Stimulated activated CD8-positive, alpha-beta memory T cell treated with anti-CD3 and anti-CD28 coated beads, Interleukin-4, amount 100 ng/mL, for 4 hours (primary cell): ENCODE results near the gene GCNT4.

Experiments used
- DNase-seq, 2 donors: peaks; one replicate each; pipeline ENCODE4 v3.0.0-alpha.2; 2020; ENCODE audit warnings: low read depth in 2 of 2, low spot score in 1 of 2

The GCNT4 gene

GRCh38 chr5:75018805-75019587 lies 33.4 kb downstream of the GCNT4 start:
- DNase-seq = no peak

- DNase-seq = no peak
Observed at GRCh38 chr5:75017971-75018370, 34.4 kb downstream of the GCNT4 start.

- DNase-seq = no peak
Observed at GRCh38 chr5:75016896-75017295, 35.5 kb downstream of the GCNT4 start.

- no peak for DNase-seq
Observed at GRCh38 chr5:75012748-75013147, 39.6 kb downstream of the GCNT4 start.

GRCh38 chr5:75010838-75011237 lies 41.5 kb downstream of the GCNT4 start:
- no peak for DNase-seq

- DNase-seq = no peak
Observed at GRCh38 chr5:75009556-75010345, 42.6 kb downstream of the GCNT4 start.

GRCh38 chr5:75006865-75007822 lies 45.2 kb downstream of the GCNT4 start:
- no peak for DNase-seq

GRCh38 chr5:75005561-75005960 lies 46.8 kb downstream of the GCNT4 start:
- no peak for DNase-seq
